ENCODE data around the gene PIP.
"Not testable (repeated sequence)": the region's sequence is repeated elsewhere in the genome, so short reads cannot be mapped to it uniquely, and the experiment has no call there.

Gene PIP

GRCh38 chr7:143131781-143132180 lies at the start of gene PIP:
Gene PIP (plus strand): TSS chr7:143132077. CDS start chr7:143132117, 40 bp downstream.
- H3K9me3 Mint-ChIP-seq = no peaks in the 10 kb centered on the region
- H3K27ac Mint-ChIP-seq = no peak within 1 kb of the TSS
- H3K4me3 Mint-ChIP-seq = no peak within 1 kb of the TSS
- H3K4me1 Mint-ChIP-seq = peaks cover 2% of the 10 kb centered on the region
- H3K27me3 Mint-ChIP-seq = no peaks in the 10 kb centered on the region
- H3K36me3 Mint-ChIP-seq = no peaks in the 10 kb centered on the region
- no peak for ATAC-seq

- H3K9me3 Mint-ChIP-seq = peaks cover 42% of the 10 kb centered on the region
- ATAC-seq = peak; percentile 97
- H3K36me3 Mint-ChIP-seq = peaks cover 44% of the 10 kb centered on the region
- peak overlapping the region; percentile 5 for H3K4me3 Mint-ChIP-seq
- H3K27me3 Mint-ChIP-seq = no peaks in the 10 kb centered on the region
- peaks cover 53% of the 10 kb centered on the region for H3K4me1 Mint-ChIP-seq
- no peak overlapping the region for H3K27ac Mint-ChIP-seq
Observed at GRCh38 chr7:143085109-143085508, 46.8 kb upstream of the PIP start.

- H3K36me3 Mint-ChIP-seq = peaks cover 44% of the 10 kb centered on the region
- H3K4me1 Mint-ChIP-seq = peaks cover 53% of the 10 kb centered on the region
- peaks cover 42% of the 10 kb centered on the region for H3K9me3 Mint-ChIP-seq
- ATAC-seq = peak; percentile 8
- peak overlapping the region; percentile 1 for H3K4me3 Mint-ChIP-seq
- H3K27me3 Mint-ChIP-seq, H3K27ac Mint-ChIP-seq: not testable (repeated sequence)
Observed at GRCh38 chr7:143085610-143086009, 46.3 kb upstream of the PIP start.

GRCh38 chr7:143088549-143089231 lies 43.2 kb upstream of the PIP start:
- not testable (repeated sequence) for H3K27ac Mint-ChIP-seq, ATAC-seq, H3K27me3 Mint-ChIP-seq, H3K4me3 Mint-ChIP-seq
- Mint-ChIP-seq H3K36me3 (peaks cover 37% of the 10 kb centered on the region), H3K4me1 (peaks cover 47% of the 10 kb centered on the region), H3K9me3 (peaks cover 34% of the 10 kb centered on the region)

GRCh38 chr7:143096146-143096545 lies 35.7 kb upstream of the PIP start:
- Mint-ChIP-seq H3K27ac (no peak overlapping the region), H3K4me3 (no peak overlapping the region)
- ATAC-seq = no peak

GRCh38 chr7:143099579-143099978 lies 32.3 kb upstream of the PIP start:
- H3K4me3 Mint-ChIP-seq, H3K27ac Mint-ChIP-seq, H3K27me3 Mint-ChIP-seq, H3K4me1 Mint-ChIP-seq, ATAC-seq: not testable (repeated sequence)
- Mint-ChIP-seq H3K9me3 (peaks cover 31% of the 10 kb centered on the region), H3K36me3 (peaks cover 16% of the 10 kb centered on the region)

More at GRCh38 chr7:143096146-143096545, 35.7 kb upstream of the PIP start:
- no peaks in the 10 kb centered on the region for H3K4me1 Mint-ChIP-seq
- H3K9me3 Mint-ChIP-seq = peaks cover 31% of the 10 kb centered on the region
- H3K27me3 Mint-ChIP-seq = no peaks in the 10 kb centered on the region
- H3K36me3 Mint-ChIP-seq = peaks cover 20% of the 10 kb centered on the region

GRCh38 chr7:143104759-143105158 lies 27.1 kb upstream of the PIP start:
- H3K27me3 Mint-ChIP-seq = no peaks in the 10 kb centered on the region
- peaks cover 10% of the 10 kb centered on the region for H3K9me3 Mint-ChIP-seq
- no peak overlapping the region for H3K27ac Mint-ChIP-seq
- H3K36me3 Mint-ChIP-seq = no peaks in the 10 kb centered on the region
- no peak for ATAC-seq
- no peaks in the 10 kb centered on the region for H3K4me1 Mint-ChIP-seq
- H3K4me3 Mint-ChIP-seq = no peak overlapping the region

GRCh38 chr7:143108019-143108418 lies 23.9 kb upstream of the PIP start:
- not testable (repeated sequence) for H3K4me1 Mint-ChIP-seq, H3K36me3 Mint-ChIP-seq, H3K9me3 Mint-ChIP-seq, H3K4me3 Mint-ChIP-seq, ATAC-seq, H3K27me3 Mint-ChIP-seq, H3K27ac Mint-ChIP-seq

GRCh38 chr7:143117395-143117794 lies 14.5 kb upstream of the PIP start:
- Mint-ChIP-seq H3K27me3 (no peaks in the 10 kb centered on the region), H3K9me3 (peaks cover 14% of the 10 kb centered on the region), H3K4me1 (peaks cover 13% of the 10 kb centered on the region), H3K36me3 (peaks cover 17% of the 10 kb centered on the region), H3K27ac (no peak overlapping the region), H3K4me3 (no peak overlapping the region)
- no peak for ATAC-seq

GRCh38 chr7:143120691-143121405 lies 11.0 kb upstream of the PIP start:
- Mint-ChIP-seq H3K4me3 (no peak overlapping the region), H3K9me3 (peaks cover 10% of the 10 kb centered on the region), H3K27me3 (no peaks in the 10 kb centered on the region), H3K27ac (no peak overlapping the region), H3K36me3 (no peaks in the 10 kb centered on the region), H3K4me1 (peaks cover 17% of the 10 kb centered on the region)
- ATAC-seq = no peak

GRCh38 chr7:143123326-143123725 lies 8.6 kb upstream of the PIP start:
- not testable (repeated sequence) for H3K4me3 Mint-ChIP-seq, H3K36me3 Mint-ChIP-seq, H3K9me3 Mint-ChIP-seq, H3K27me3 Mint-ChIP-seq, H3K27ac Mint-ChIP-seq, ATAC-seq
- peaks cover 29% of the 10 kb centered on the region for H3K4me1 Mint-ChIP-seq

- ATAC-seq = peak; percentile 85
- Mint-ChIP-seq H3K36me3 (no peaks in the 10 kb centered on the region), H3K27ac (no peak overlapping the region), H3K4me1 (peaks cover 15% of the 10 kb centered on the region), H3K9me3 (peaks cover 6% of the 10 kb centered on the region), H3K4me3 (no peak overlapping the region), H3K27me3 (no peaks in the 10 kb centered on the region)
Observed at GRCh38 chr7:143126146-143126545, 5.7 kb upstream of the PIP start.

GRCh38 chr7:143129051-143129450 lies 2.8 kb upstream of the PIP start:
- Mint-ChIP-seq H3K4me3 (no peak overlapping the region), H3K4me1 (peaks cover 15% of the 10 kb centered on the region), H3K27ac (no peak overlapping the region), H3K36me3 (no peaks in the 10 kb centered on the region), H3K27me3 (no peaks in the 10 kb centered on the region), H3K9me3 (peaks cover 6% of the 10 kb centered on the region)
- no peak for ATAC-seq

- Mint-ChIP-seq H3K4me1 (peaks cover 15% of the 10 kb centered on the region), H3K9me3 (peaks cover 5% of the 10 kb centered on the region), H3K4me3 (no peak overlapping the region), H3K27ac (no peak overlapping the region), H3K27me3 (no peaks in the 10 kb centered on the region), H3K36me3 (no peaks in the 10 kb centered on the region)
- ATAC-seq = no peak
Observed at GRCh38 chr7:143129477-143129876, 2.4 kb upstream of the PIP start.

- Mint-ChIP-seq H3K27ac (no peak overlapping the region), H3K9me3 (peaks cover 2% of the 10 kb centered on the region)
Observed at GRCh38 chr7:143130541-143130940, 1.3 kb upstream of the PIP start.

GRCh38 chr7:143147070-143147469 lies 15.2 kb downstream of the PIP start:
- Mint-ChIP-seq H3K4me3 (no peak overlapping the region), H3K36me3 (peaks cover 4% of the 10 kb centered on the region), H3K27me3 (no peaks in the 10 kb centered on the region), H3K27ac (no peak overlapping the region), H3K9me3 (peaks cover 9% of the 10 kb centered on the region), H3K4me1 (no peaks in the 10 kb centered on the region)
- no peak for ATAC-seq

More at GRCh38 chr7:143130541-143130940, 1.3 kb upstream of the PIP start:
- peaks cover 14% of the 10 kb centered on the region for H3K4me1 Mint-ChIP-seq
- no peaks in the 10 kb centered on the region for H3K27me3 Mint-ChIP-seq
- ATAC-seq = no peak
- H3K4me3 Mint-ChIP-seq = no peak overlapping the region
- H3K36me3 Mint-ChIP-seq = no peaks in the 10 kb centered on the region

Data from stimulated activated memory B cell treated with anti-CD40 and anti-IgM and Interleukin-4, amounts not matched to agents 10 μg/mL and 1 μg/mL and 100 μg/mL, for 72 hours (primary cell).